ENCODE measurements around the gene TOR2A. TPM values are rescaled to one million over a fixed set of nuclear protein-coding genes. Genes with fewer than 3 reads are reported as not detected.
A peak's percentile ranks its signal among the peaks of the same experiment; 100 is the strongest.
"Not testable (repeated sequence)": the region's sequence is repeated elsewhere in the genome, so short reads cannot be mapped to it uniquely, and the experiment has no call there.

The TOR2A gene
- 10 to 100 TPM in 3 of 5 donors, 1 to 10 TPM in 2; 7.7 to 18.4 (median 15.5) TPM for total RNA-seq
- 9.0 TPM for total RNA-seq (2013)
- total RNA-seq, result 3.1 to 19.2 (median 13.2) reads per million in 29 experiments

DNA sequence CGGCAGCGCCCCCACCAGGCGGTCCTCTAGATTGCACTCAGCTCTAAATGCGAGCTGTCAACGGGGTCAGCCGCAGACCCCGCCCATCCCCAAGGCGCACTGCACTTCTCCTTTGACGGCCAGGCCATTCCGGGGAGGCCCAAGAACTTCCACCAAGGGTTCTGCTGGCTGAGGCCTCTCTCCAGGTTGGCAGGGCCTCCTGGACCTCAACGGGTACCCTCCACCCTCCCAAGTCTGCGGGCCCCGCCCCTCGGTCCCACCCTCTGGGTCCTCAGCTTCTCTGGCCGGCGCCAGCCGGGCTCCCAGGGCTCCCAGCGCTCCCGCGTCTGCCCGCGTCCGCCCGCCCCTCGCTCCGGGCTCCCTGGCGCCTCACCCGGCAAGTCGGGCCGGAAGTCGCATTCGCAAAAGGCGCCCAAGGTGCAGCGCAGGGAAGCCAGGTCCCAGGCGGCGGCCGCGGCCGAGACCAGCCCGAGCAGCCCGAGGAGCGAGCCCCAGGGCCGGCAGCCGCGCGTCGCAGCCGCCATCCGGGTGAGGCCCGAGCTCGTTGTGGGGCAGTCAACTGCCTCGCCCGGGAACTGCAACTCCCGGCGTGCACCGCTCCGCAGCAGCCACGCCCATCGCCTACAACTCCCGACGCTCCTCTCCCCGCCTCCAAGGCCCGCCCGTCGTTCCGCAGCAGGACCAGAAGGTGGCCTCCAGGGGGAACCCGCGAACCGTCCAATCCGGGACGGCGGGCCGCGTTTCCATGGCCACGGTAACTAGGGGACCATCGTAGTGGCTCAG is at the start of gene TOR2A:
Gene TOR2A (minus strand): TSS at position 548 of the 783 bp plus-strand sequence. CDS start 24 bp downstream, at position 524.
- no peaks in the 10 kb centered on the region for H3K27me3 ChIP-seq (replicated peaks in 1 of 2; ENCODE audit: control insufficient read depth in 2 of 2, extremely low read depth in 1 of 2, insufficient read depth in 2 of 2, low read length in 1 of 2)
- WGBS (ENCODE audit: insufficient coverage), result under 1% methylated on average over 74 of the region's 76 CpGs
- peaks cover 2 to 23% of the 10 kb centered on the region in 2 experiments for H3K4me1 ChIP-seq (ENCODE audit: control insufficient read depth in 1 of 2, extremely low read depth in 1 of 2, insufficient read depth in 2 of 2, low read length in 2 of 2)
- Mint-ChIP-seq H3K4me1 (peaks cover 5 to 22% (median 18%) of the 10 kb centered on the region in 3 donors), H3K27ac (peak within 1 kb of the TSS; percentile 92 to 97), H3K36me3 (peaks cover 17% of the 10 kb centered on the region), H3K9me3 (no peaks in the 10 kb centered on the region), H3K4me3 (peak within 1 kb of the TSS; percentile 82 to 94 (median 85)), H3K27me3 (no peaks in the 10 kb centered on the region)
- DNase-seq (peak; percentile 96 to 100 (median 99)), ATAC-seq (replicated peaks in 1 of 4) (peak; percentile 90 to 93 (median 92))
- H3K36me3 ChIP-seq (ENCODE audit: control insufficient read depth in 2 of 2, extremely low read depth in 1 of 2, insufficient read depth in 1 of 2, low read length in 1 of 2), result peaks cover 18 to 32% of the 10 kb centered on the region in 2 donors
- POLR2A ChIA-PET, result no interaction called here
- H3K27ac ChIP-seq (ENCODE audit: low read length), result peak within 1 kb of the TSS; percentile 95
- CTCF ChIA-PET, result interaction anchor here (0.5 to 2.3 kb wide), 35 partner anchors 11 to 520 kb away, joined by 3 to 22 read pairs (median 4); partner anchors contain the start of genes PTRH1 (in 2 of the 2), ST6GALNAC4 (in 2 of the 2), CDK9 (in 1 of the 2) and LRSAM1 (in 1 of the 2)
- no peaks in the 10 kb centered on the region for H3K9me3 ChIP-seq
- peak within 1 kb of the TSS; percentile 60 to 69 for H3K4me3 ChIP-seq (ENCODE audit: control insufficient read depth in 1 of 2, extremely low read depth in 1 of 2, low read length in 1 of 2)

GRCh38 chr9:127783111-127784008 is 48.3 kb upstream of the TOR2A start:
- Mint-ChIP-seq H3K9me3 (no peaks in the 10 kb centered on the region), H3K36me3 (peaks cover 10% of the 10 kb centered on the region), H3K27me3 (no peaks in the 10 kb centered on the region), H3K4me3 (peak overlapping the region; percentile 51 to 68 (median 59)), H3K4me1 (peaks cover 70 to 75% (median 74%) of the 10 kb centered on the region in 3 donors), H3K27ac (peak overlapping the region; percentile 96 to 97)
- H3K36me3 ChIP-seq (ENCODE audit: control insufficient read depth in 2 of 2, extremely low read depth in 1 of 2, insufficient read depth in 1 of 2, low read length in 1 of 2), result peaks cover 5 to 13% of the 10 kb centered on the region in 2 donors
- H3K4me1 ChIP-seq (ENCODE audit: control insufficient read depth in 1 of 2, extremely low read depth in 1 of 2, insufficient read depth in 2 of 2, low read length in 2 of 2), result peaks cover 38 to 86% of the 10 kb centered on the region in 2 experiments
- ChIA-PET CTCF (interaction anchor here in 1 of 2 donors (0.6 to 2.0 kb wide), 3 partner anchors 19 to 133 kb away, joined by 3 to 6 read pairs (median 4); partner anchors contain the start of genes ST6GALNAC4 and TOR2A), POLR2A (interaction anchor here in 1 of 2 donors (1.2 kb wide), 1 partner anchor 12 kb away, joined by 4 read pairs; no protein-coding TSS in a partner anchor)
- peak overlapping the region; percentile 94 for H3K27ac ChIP-seq (ENCODE audit: low read length)
- peak overlapping the region; percentile 22 to 35 for H3K4me3 ChIP-seq (ENCODE audit: control insufficient read depth in 1 of 2, extremely low read depth in 1 of 2, low read length in 1 of 2)
- no peaks in the 10 kb centered on the region for H3K9me3 ChIP-seq
- DNase-seq (peak; percentile 56 to 87 (median 75)), ATAC-seq (replicated peaks in 1 of 4) (peak; percentile 5 to 29 (median 16))
- 8% methylated on average over 9 of the region's 20 CpGs for WGBS (ENCODE audit: insufficient coverage)
- H3K27me3 ChIP-seq (replicated peaks in 1 of 2; ENCODE audit: control insufficient read depth in 2 of 2, extremely low read depth in 1 of 2, insufficient read depth in 2 of 2, low read length in 1 of 2), result no peaks in the 10 kb centered on the region

DNA sequence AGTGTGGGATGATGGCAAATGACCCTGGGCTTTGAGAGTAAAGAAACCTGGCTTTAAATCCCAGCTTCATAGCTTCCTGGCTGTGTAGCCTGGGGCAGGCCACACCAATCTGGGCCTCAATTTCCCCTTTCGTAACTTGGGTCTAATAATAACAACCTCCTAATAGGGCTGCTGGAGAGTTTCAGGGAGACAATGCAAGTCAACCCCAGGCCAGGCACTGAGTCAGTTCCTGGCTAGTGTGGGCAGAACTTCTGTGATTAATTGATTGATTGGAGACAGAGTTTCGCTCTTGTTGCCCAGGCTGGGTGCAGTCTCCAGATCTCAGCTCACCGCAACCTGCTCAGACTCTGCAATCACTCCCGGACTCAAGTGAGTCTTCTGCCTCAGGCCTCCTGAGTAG is 46.7 kb upstream of the TOR2A start:
- H3K4me3 Mint-ChIP-seq, result peak overlapping the region in 1 of 3 donors; percentile 29
- WGBS (ENCODE audit: insufficient coverage), result 92% methylated on average over 2 of the region's 4 CpGs
- Histone ChIP-seq H3K4me3 (ENCODE audit: control insufficient read depth in 1 of 2, extremely low read depth in 1 of 2, low read length in 1 of 2) (no peak overlapping the region), H3K27ac (ENCODE audit: low read length) (peak overlapping the region; percentile 95), H3K9me3 (no peaks in the 10 kb centered on the region), H3K27me3 (replicated peaks in 1 of 2; ENCODE audit: control insufficient read depth in 2 of 2, extremely low read depth in 1 of 2, insufficient read depth in 2 of 2, low read length in 1 of 2) (no peaks in the 10 kb centered on the region), H3K36me3 (ENCODE audit: control insufficient read depth in 2 of 2, extremely low read depth in 1 of 2, insufficient read depth in 1 of 2, low read length in 1 of 2) (no peaks in the 10 kb centered on the region), H3K4me1 (ENCODE audit: control insufficient read depth in 1 of 2, extremely low read depth in 1 of 2, insufficient read depth in 2 of 2, low read length in 2 of 2) (peaks cover 33 to 76% of the 10 kb centered on the region in 2 experiments)
- H3K9me3 Mint-ChIP-seq, result no peaks in the 10 kb centered on the region
- H3K27me3 Mint-ChIP-seq, result no peaks in the 10 kb centered on the region
- peaks cover 61 to 75% (median 69%) of the 10 kb centered on the region in 3 donors for H3K4me1 Mint-ChIP-seq
- no peaks in the 10 kb centered on the region for H3K36me3 Mint-ChIP-seq
- no peak for ATAC-seq (replicated peaks in 1 of 4)
- POLR2A ChIA-PET, result interaction anchor here in 1 of 2 donors (1.2 kb wide), 1 partner anchor 11 kb away, joined by 4 read pairs; no protein-coding TSS in a partner anchor
- no peak for DNase-seq
- peak overlapping the region; percentile 84 to 89 for H3K27ac Mint-ChIP-seq
- CTCF ChIA-PET, result interaction anchor here (0.6 to 2.0 kb wide), 2 partner anchors 37 to 47 kb away, joined by 5 to 6 read pairs; partner anchors contain the start of gene TOR2A (in 1 of the 2)

- ATAC-seq (replicated peaks in 1 of 4); H3K36me3 Mint-ChIP-seq; H3K27me3 Mint-ChIP-seq; H3K9me3 Mint-ChIP-seq; H3K36me3 ChIP-seq (ENCODE audit: control insufficient read depth in 2 of 2, extremely low read depth in 1 of 2, insufficient read depth in 1 of 2, low read length in 1 of 2); H3K27me3 ChIP-seq (replicated peaks in 1 of 2; ENCODE audit: control insufficient read depth in 2 of 2, extremely low read depth in 1 of 2, insufficient read depth in 2 of 2, low read length in 1 of 2); CTCF ChIA-PET; H3K4me3 ChIP-seq (ENCODE audit: control insufficient read depth in 1 of 2, extremely low read depth in 1 of 2, low read length in 1 of 2); H3K9me3 ChIP-seq: not testable (repeated sequence)
- peaks cover 63 to 79% (median 74%) of the 10 kb centered on the region in 3 donors for H3K4me1 Mint-ChIP-seq
- peak overlapping the region in 2 of 3 donors; percentile 4 to 29 for H3K4me3 Mint-ChIP-seq
- peaks cover 33 to 80% of the 10 kb centered on the region in 2 experiments for H3K4me1 ChIP-seq (ENCODE audit: control insufficient read depth in 1 of 2, extremely low read depth in 1 of 2, insufficient read depth in 2 of 2, low read length in 2 of 2)
- H3K27ac Mint-ChIP-seq, result peak overlapping the region; percentile 96 to 99
- POLR2A ChIA-PET, result interaction anchor here (0.6 to 0.7 kb wide), 2 partner anchors 163 to 918 kb away, joined by 3 read pairs; no protein-coding TSS in a partner anchor
- H3K27ac ChIP-seq (ENCODE audit: low read length), result peak overlapping the region; percentile 95
- 83% methylated on average over 3 of the region's 9 CpGs for WGBS (ENCODE audit: insufficient coverage)
- DNase-seq, result peak in 3 of 35 experiments; percentile 39 to 42 (median 42)
These were observed 45.8 kb upstream of the TOR2A start for GRCh38 chr9:127780909-127781308.

- H3K36me3 Mint-ChIP-seq, result no peaks in the 10 kb centered on the region
- H3K27me3 Mint-ChIP-seq, result no peaks in the 10 kb centered on the region
- DNase-seq (peak in 1 of 35 experiments; percentile 46), ATAC-seq (replicated peaks in 1 of 4) (no peak)
- Histone ChIP-seq H3K27ac (ENCODE audit: low read length) (peak overlapping the region; percentile 95), H3K4me1 (ENCODE audit: control insufficient read depth in 1 of 2, extremely low read depth in 1 of 2, insufficient read depth in 2 of 2, low read length in 2 of 2) (peaks cover 33 to 86% of the 10 kb centered on the region in 2 experiments), H3K27me3 (replicated peaks in 1 of 2; ENCODE audit: control insufficient read depth in 2 of 2, extremely low read depth in 1 of 2, insufficient read depth in 2 of 2, low read length in 1 of 2) (no peaks in the 10 kb centered on the region), H3K36me3 (ENCODE audit: control insufficient read depth in 2 of 2, extremely low read depth in 1 of 2, insufficient read depth in 1 of 2, low read length in 1 of 2) (no peaks in the 10 kb centered on the region), H3K9me3 (no peaks in the 10 kb centered on the region), H3K4me3 (ENCODE audit: control insufficient read depth in 1 of 2, extremely low read depth in 1 of 2, low read length in 1 of 2) (peak overlapping the region in 1 of 2 donors; percentile 33)
- WGBS (ENCODE audit: insufficient coverage), result 83% methylated on average over 18 of the region's 20 CpGs
- H3K4me1 Mint-ChIP-seq, result peaks cover 63 to 79% (median 74%) of the 10 kb centered on the region in 3 donors
- no peaks in the 10 kb centered on the region for H3K9me3 Mint-ChIP-seq
- H3K4me3 Mint-ChIP-seq, result peak overlapping the region; percentile 35 to 99 (median 45)
- ChIA-PET POLR2A (interaction anchor here (0.6 to 0.7 kb wide), 2 partner anchors 164 to 918 kb away, joined by 3 read pairs; no protein-coding TSS in a partner anchor), CTCF (interaction anchor here in 1 of 2 donors (0.6 kb wide), 1 partner anchor 840 kb away, joined by 4 read pairs; no protein-coding TSS in a partner anchor)
- peak overlapping the region; percentile 96 to 99 for H3K27ac Mint-ChIP-seq
These were observed 45.2 kb upstream of the TOR2A start for GRCh38 chr9:127780126-127780885.
